CD8-positive, alpha-beta memory T cell (primary cell): ENCODE measurements around the gene PPARA. TPM values are rescaled to one million over a fixed set of nuclear protein-coding genes. Genes with fewer than 3 reads are reported as not detected.
A peak's percentile ranks its signal among the peaks of the same experiment; 100 is the strongest.

Experiments used
- CTCF ChIA-PET: fragments of 350-600 bp; sonication (Branson Sonifier 250); formaldehyde crosslinking; loops from one replicate; lab custom pipeline; 2021; ENCODE audit warnings: antibody characterized with exemption; lab: Charles Lee
- POLR2A ChIA-PET: fragments of 350-600 bp; sonication (Branson Sonifier 250); formaldehyde crosslinking; loops from one replicate; lab custom pipeline; 2021; ENCODE audit warnings: antibody characterized with exemption; lab: Charles Lee
- DNase-seq, 5 donors: peaks; one replicate each; pipeline versions ENCODE4 v3.0.0 to v3.0.0-alpha.2; 2020 to 2022; ENCODE audit warnings: mixed read lengths in 1 of 5
- H3K27ac ChIP-seq: one replicate; pipeline ENCODE4 v1.7.0; 2013; ENCODE audit warnings: low read depth, mild to moderate bottlenecking, low read length, moderate library complexity
- H3K27me3 ChIP-seq: 2 replicates; pipeline ENCODE4 v1.7.0; 2013; ENCODE audit warnings: low read length, mild to moderate bottlenecking; ENCODE audit not compliant: insufficient read depth, poor library complexity, severe bottlenecking
- H3K36me3 ChIP-seq: 2 replicates; pipeline ENCODE4 v1.7.0; 2013; ENCODE audit warnings: mild to moderate bottlenecking, low read length, moderate library complexity; ENCODE audit not compliant: insufficient read depth
- H3K4me1 ChIP-seq: 2 replicates; pipeline ENCODE4 v1.7.0; 2013; ENCODE audit warnings: mild to moderate bottlenecking, low read length, moderate library complexity; ENCODE audit not compliant: insufficient read depth
- H3K4me3 ChIP-seq: 2 replicates; pipeline ENCODE4 v1.7.0; 2013; ENCODE audit warnings: mild to moderate bottlenecking, low read length
- H3K9me3 ChIP-seq: 2 replicates; pipeline ENCODE4 v1.7.0; 2013; ENCODE audit warnings: mild to moderate bottlenecking, low read length
- H3K27ac Mint-ChIP-seq, 8 donors: one replicate each; pipeline ENCODE4 v1.8.0; 2020 to 2021; ENCODE audit warnings: mixed read lengths in 8 of 8, mild to moderate bottlenecking in 6 of 8, inconsistent platforms in 3 of 8, moderate library complexity in 3 of 8
- H3K27me3 Mint-ChIP-seq, 2 donors: one replicate each; pipeline ENCODE4 v1.8.0; 2020 to 2021; ENCODE audit warnings: mixed read lengths in 2 of 2, mild to moderate bottlenecking in 1 of 2, moderate library complexity in 1 of 2
- H3K36me3 Mint-ChIP-seq, 3 donors: one replicate each; pipeline ENCODE4 v1.8.0; 2020 to 2021; ENCODE audit warnings: mixed read lengths in 3 of 3, inconsistent platforms in 1 of 3, mild to moderate bottlenecking in 1 of 3
- H3K4me1 Mint-ChIP-seq, 3 donors: one replicate each; pipeline ENCODE4 v1.8.0; 2020 to 2021; ENCODE audit warnings: mixed read lengths in 3 of 3, inconsistent platforms in 1 of 3, mild to moderate bottlenecking in 1 of 3
- H3K4me3 Mint-ChIP-seq, 7 donors: one replicate each; pipeline ENCODE4 v1.8.0; 2020 to 2021; ENCODE audit warnings: mixed read lengths in 7 of 7, mild to moderate bottlenecking in 6 of 7, moderate library complexity in 4 of 7, inconsistent platforms in 2 of 7
- H3K9me3 Mint-ChIP-seq, 5 donors: one replicate each; pipeline ENCODE4 v1.8.0; 2020 to 2022; ENCODE audit warnings: mixed read lengths in 5 of 5, mild to moderate bottlenecking in 3 of 5, moderate library complexity in 2 of 5, inconsistent platforms in 1 of 5
- polyA plus RNA-seq: library from polyadenylated mRNA; unstranded; fragments of 300-500 nt; fragmentation: Illumina TruSeq; gene quantifications from one replicate; pipeline ENCODE4 v1.2.3, GENCODE V29; 2021
- total RNA-seq, 2 experiments: library from RNA; stranded (reverse); gene quantifications; one replicate each; pipeline ENCODE4 v1.2.3, GENCODE V29; 2021

Gene PPARA
- total RNA-seq (10 to 100 TPM; 11.2 to 12.9 TPM), polyA plus RNA-seq (10.1 TPM)

GRCh38 chr22:46150034-46150654 lies at the start of gene PPARA:
Gene PPARA (plus strand): TSS chr22:46150526. CDS start chr22:46198384, 47,858 bp downstream.
- H3K4me1 ChIP-seq: peaks cover 18% of the 10 kb centered on the region
- Mint-ChIP-seq H3K27ac (peak within 1 kb of the TSS; percentile 72 to 93 (median 85)), H3K27me3 (peaks cover 0 to under 1% of the 10 kb centered on the region in 2 donors), H3K9me3 (no peaks in the 10 kb centered on the region), H3K4me1 (peaks cover 19 to 26% (median 21%) of the 10 kb centered on the region in 3 donors), H3K36me3 (peaks cover 2 to 17% (median 3%) of the 10 kb centered on the region in 3 donors), H3K4me3 (peak within 1 kb of the TSS; percentile 81 to 91 (median 87))
- ChIA-PET CTCF (interaction anchor here (1.1 to 1.4 kb wide), 3 partner anchors 28 to 146 kb away, joined by 4 to 5 read pairs (median 4); partner anchors contain the start of gene GTSE1), POLR2A (interaction anchor here (1.8 kb wide), 1 partner anchor 146 kb away, joined by 4 read pairs; no protein-coding TSS in a partner anchor)
- peak; percentile 80 to 89 (median 88) for DNase-seq
- H3K27ac ChIP-seq: peak within 1 kb of the TSS; percentile 67
- H3K4me3 ChIP-seq: peak within 1 kb of the TSS; percentile 56
- no peaks in the 10 kb centered on the region for H3K9me3 ChIP-seq
- no peaks in the 10 kb centered on the region for H3K36me3 ChIP-seq
- H3K27me3 ChIP-seq: no peaks in the 10 kb centered on the region

- H3K9me3 Mint-ChIP-seq: no peaks in the 10 kb centered on the region
- H3K27me3 Mint-ChIP-seq: no peaks in the 10 kb centered on the region
- Histone ChIP-seq H3K4me1 (no peaks in the 10 kb centered on the region), H3K9me3 (no peaks in the 10 kb centered on the region), H3K4me3 (no peak overlapping the region), H3K27me3 (no peaks in the 10 kb centered on the region), H3K36me3 (no peaks in the 10 kb centered on the region), H3K27ac (no peak overlapping the region)
- ChIA-PET POLR2A (no interaction called here), CTCF (no interaction called here)
- peaks cover 0 to 23% (median 0%) of the 10 kb centered on the region in 3 donors for H3K36me3 Mint-ChIP-seq
- H3K27ac Mint-ChIP-seq: no peak overlapping the region
- no peak overlapping the region for H3K4me3 Mint-ChIP-seq
- peaks cover 0 to 4% (median 0%) of the 10 kb centered on the region in 3 donors for H3K4me1 Mint-ChIP-seq
- no peak for DNase-seq
Measured at GRCh38 chr22:46102159-46102558, 48.2 kb upstream of the PPARA start.

- H3K4me1 Mint-ChIP-seq: peaks cover 0 to 4% (median 0%) of the 10 kb centered on the region in 3 donors
- Histone ChIP-seq H3K4me3 (no peak overlapping the region), H3K27me3 (no peaks in the 10 kb centered on the region), H3K9me3 (no peaks in the 10 kb centered on the region), H3K36me3 (no peaks in the 10 kb centered on the region), H3K4me1 (no peaks in the 10 kb centered on the region), H3K27ac (no peak overlapping the region)
- H3K27me3 Mint-ChIP-seq: no peaks in the 10 kb centered on the region
- ChIA-PET CTCF (no interaction called here), POLR2A (no interaction called here)
- no peak overlapping the region for H3K27ac Mint-ChIP-seq
- no peak for DNase-seq
- H3K4me3 Mint-ChIP-seq: no peak overlapping the region
- H3K9me3 Mint-ChIP-seq: no peaks in the 10 kb centered on the region
- peaks cover 0 to 21% (median 0%) of the 10 kb centered on the region in 3 donors for H3K36me3 Mint-ChIP-seq
Measured at GRCh38 chr22:46102752-46103151, 47.6 kb upstream of the PPARA start.

GRCh38 chr22:46103181-46103580 lies 47.1 kb upstream of the PPARA start:
- POLR2A ChIA-PET: no interaction called here
- no peaks in the 10 kb centered on the region for H3K36me3 ChIP-seq
- Mint-ChIP-seq H3K36me3 (peaks cover 0 to 21% (median 0%) of the 10 kb centered on the region in 3 donors), H3K9me3 (no peaks in the 10 kb centered on the region), H3K4me3 (no peak overlapping the region), H3K4me1 (peaks cover 0 to 4% (median 0%) of the 10 kb centered on the region in 3 donors), H3K27me3 (no peaks in the 10 kb centered on the region), H3K27ac (peak overlapping the region in 1 of 8 donors; percentile 79)
- CTCF ChIA-PET: no interaction called here
- no peak for DNase-seq
- no peak overlapping the region for H3K27ac ChIP-seq
- H3K27me3 ChIP-seq: no peaks in the 10 kb centered on the region
- no peaks in the 10 kb centered on the region for H3K9me3 ChIP-seq
- H3K4me3 ChIP-seq: no peak overlapping the region
- no peaks in the 10 kb centered on the region for H3K4me1 ChIP-seq

- Mint-ChIP-seq H3K36me3 (peaks cover 0 to 18% (median 0%) of the 10 kb centered on the region in 3 donors), H3K27me3 (no peaks in the 10 kb centered on the region), H3K9me3 (no peaks in the 10 kb centered on the region), H3K4me1 (peaks cover 0 to 4% (median 0%) of the 10 kb centered on the region in 3 donors), H3K27ac (peak overlapping the region in 1 of 8 donors; percentile 79), H3K4me3 (no peak overlapping the region)
- CTCF ChIA-PET: no interaction called here
- POLR2A ChIA-PET: no interaction called here
- Histone ChIP-seq H3K27me3 (no peaks in the 10 kb centered on the region), H3K27ac (no peak overlapping the region), H3K36me3 (no peaks in the 10 kb centered on the region), H3K9me3 (no peaks in the 10 kb centered on the region), H3K4me1 (no peaks in the 10 kb centered on the region), H3K4me3 (no peak overlapping the region)
- no peak for DNase-seq
Measured at GRCh38 chr22:46103664-46104063, 46.7 kb upstream of the PPARA start.

- no peaks in the 10 kb centered on the region for H3K9me3 Mint-ChIP-seq
- H3K27me3 Mint-ChIP-seq: no peaks in the 10 kb centered on the region
- Histone ChIP-seq H3K36me3 (no peaks in the 10 kb centered on the region), H3K27me3 (no peaks in the 10 kb centered on the region), H3K4me1 (no peaks in the 10 kb centered on the region), H3K9me3 (no peaks in the 10 kb centered on the region), H3K4me3 (no peak overlapping the region), H3K27ac (no peak overlapping the region)
- no peak for DNase-seq
- H3K36me3 Mint-ChIP-seq: peaks cover 0 to 20% (median 0%) of the 10 kb centered on the region in 3 donors
- CTCF ChIA-PET: no interaction called here
- no peak overlapping the region for H3K4me3 Mint-ChIP-seq
- H3K27ac Mint-ChIP-seq: no peak overlapping the region
- POLR2A ChIA-PET: no interaction called here
- peaks cover 0 to 4% (median 0%) of the 10 kb centered on the region in 3 donors for H3K4me1 Mint-ChIP-seq
Measured at GRCh38 chr22:46104170-46104880, 46.0 kb upstream of the PPARA start.

GRCh38 chr22:46104881-46105493 lies 45.3 kb upstream of the PPARA start:
- ChIA-PET POLR2A (no interaction called here), CTCF (no interaction called here)
- Histone ChIP-seq H3K4me1 (no peaks in the 10 kb centered on the region), H3K9me3 (no peaks in the 10 kb centered on the region), H3K27ac (no peak overlapping the region), H3K27me3 (no peaks in the 10 kb centered on the region), H3K4me3 (no peak overlapping the region), H3K36me3 (no peaks in the 10 kb centered on the region)
- Mint-ChIP-seq H3K27ac (no peak overlapping the region), H3K36me3 (peaks cover 0 to 17% (median 0%) of the 10 kb centered on the region in 3 donors), H3K9me3 (no peaks in the 10 kb centered on the region), H3K4me1 (peaks cover 0 to 4% (median 0%) of the 10 kb centered on the region in 3 donors), H3K4me3 (no peak overlapping the region), H3K27me3 (no peaks in the 10 kb centered on the region)
- no peak for DNase-seq
